ENCODE measurements around the gene WSCD2.

- TF ChIP-seq EZH2 (IDR thresholded peaks at IDR 0.05; ENCODE audit: borderline replicate concordance, insufficient read depth, low read depth, low read length, poor library complexity, severe bottlenecking), result no peak
- peak; percentile 66 for TF ChIP-seq CTCF (IDR thresholded peaks at IDR 0.05)
These were observed 64.8 kb downstream of the WSCD2 start for GRCh38 chr12:108193917-108194316.
